ENCODE data around the gene AMMECR1L. TPM values are rescaled to one million over a fixed set of nuclear protein-coding genes. Genes with fewer than 3 reads are reported as not detected.

Gene AMMECR1L
- total and polyA plus RNA-seq, 2 of the 13 experiments (the other 11 are each of a cell fraction or from before 2014, with no cell fraction given), result 9.1 to 14.2 TPM

GRCh38 chr2:127857265-127857808 lies 28.4 kb downstream of the AMMECR1L start:
- intact Hi-C loops (cut with micrococcal nuclease; ENCODE audit: unreplicated experiment) (no loop called here), in situ Hi-C loops (cut with HindIII; ENCODE audit: extremely low pct_ligation_motif_present, low pct_unique_long_range_greater_than_20kb) (no loop called here)
- Histone ChIP-seq H3K4me1 (ENCODE audit: insufficient read depth, low read length) (peaks cover 56% of the 10 kb centered on the region), H3K36me3 (replicated peaks in 1 of 2; ENCODE audit: control insufficient read depth in 1 of 2, insufficient read depth in 2 of 2, low read length in 2 of 2) (peaks cover 7 to 23% of the 10 kb centered on the region in 2 experiments), H3K27ac (ENCODE audit: extremely low read length, insufficient read depth, low read length) (peak overlapping the region; percentile 89), H3K4me3 (replicated peaks in 1 of 3; ENCODE audit: insufficient read depth in 1 of 3, low read depth in 2 of 3, low read length in 3 of 3) (peak overlapping the region; percentile 97 to 99 (median 97)), H3K9ac (ENCODE audit: insufficient read depth, low read depth, low read length) (peak overlapping the region; percentile 96), H2AFZ (ENCODE audit: low read length) (no peak overlapping the region), H3K79me2 (ENCODE audit: insufficient read depth, low read length) (peaks cover 56% of the 10 kb centered on the region), H3K27me3 (ENCODE audit: control insufficient read depth in 1 of 2, insufficient read depth in 2 of 2, low read length in 2 of 2) (no peaks in the 10 kb centered on the region; a peak in 1 of 5 replicates), H3K4me2 (ENCODE audit: low read depth, low read length) (peak overlapping the region; percentile 93), H3K9me3 (ENCODE audit: low read length) (no peaks in the 10 kb centered on the region), H4K20me1 (ENCODE audit: insufficient read depth, low read length) (peaks cover 33% of the 10 kb centered on the region)
- peak; percentile 39 for FAIRE-seq
- TSS peak; percentile 79 for BruUV-seq (replicated peaks)
- peak; percentile 13 for ATAC-seq
- 3% methylated on average over 18 of the region's 18 CpGs for WGBS (ENCODE audit: low lambda C conversion rate)
- ChIA-PET POLR2A (interaction anchor here (1.0 to 1.1 kb wide), 4 partner anchors 11 to 452 kb away, joined by 3 to 4 read pairs (median 4); no protein-coding TSS in a partner anchor), CTCF (ENCODE audit: low intra/inter-chr PET ratio, low total read pairs) (no interaction called here)
- DNase-seq (ENCODE audit: low spot score), result no peak
- TF ChIP-seq ZNF558 (CRISPR knock-in tag; IDR thresholded peaks at IDR 0.05; ENCODE audit: borderline replicate concordance), result no peak
- no peak for TF ChIP-seq ZNF784 (CRISPR knock-in tag; IDR thresholded peaks at IDR 0.05; ENCODE audit: borderline replicate concordance)
- TF ChIP-seq THRA (CRISPR knock-in tag; IDR thresholded peaks at IDR 0.05; ENCODE audit: borderline replicate concordance), result no peak
- TF ChIP-seq TP53 (CRISPR knock-in tag; conservative IDR thresholded peaks at IDR 0.05), result no peak
- no peak for TF ChIP-seq PCBP2 (optimal IDR thresholded peaks at IDR 0.05; ENCODE audit: low read depth, low read length, poor library complexity, severe bottlenecking)
- peak; percentile 8; the same call in 1 of the 2 replicates for TF ChIP-seq TMF1 (CRISPR knock-in tag; IDR thresholded peaks at IDR 0.05; ENCODE audit: low read depth)
- TF ChIP-seq SOX6 (IDR thresholded peaks at IDR 0.05), result no peak
- peak; percentile 26; the same call in 1 of the 2 replicates for TF ChIP-seq SOX6 (CRISPR knock-in tag; IDR thresholded peaks at IDR 0.05)
- TF ChIP-seq ZNF3 (CRISPR knock-in tag; IDR thresholded peaks at IDR 0.05), result no peak
- no peak for TF ChIP-seq MAFF (IDR thresholded peaks at IDR 0.05; ENCODE audit: low read depth, low read length)
- TF ChIP-seq TCF7 (IDR thresholded peaks at IDR 0.05; ENCODE audit: low read depth), result no peak
- no peak for TF ChIP-seq ZBTB42 (CRISPR knock-in tag; IDR thresholded peaks at IDR 0.05)
- TF ChIP-seq ADNP (CRISPR knock-in tag; IDR thresholded peaks at IDR 0.05), result no peak
- no peak for TF ChIP-seq TBL1XR1 (IDR thresholded peaks at IDR 0.05; ENCODE audit: borderline replicate concordance, low read length, partially characterized antibody)
- TF ChIP-seq IKZF1 (IDR thresholded peaks at IDR 0.05), result no peak
- peak; percentile 84 for TF ChIP-seq THAP7 (CRISPR knock-in tag; IDR thresholded peaks at IDR 0.05)
- no peak; the same call in 1 of the 2 replicates for TF ChIP-seq IRX3 (CRISPR knock-in tag; IDR thresholded peaks at IDR 0.05; ENCODE audit: borderline replicate concordance, low read depth)
- no peak for TF ChIP-seq ZNF44 (CRISPR knock-in tag; IDR thresholded peaks at IDR 0.05)
- TF ChIP-seq ZNF263 (CRISPR knock-in tag; IDR thresholded peaks at IDR 0.05), result no peak
- 0 out of 2 replicates have a peak, but pooled peaks have one; percentile 64 for TF ChIP-seq RNF219 (CRISPR knock-in tag; IDR thresholded peaks at IDR 0.05)

All from HepG2 (cell line).